CD14-positive monocyte (primary cell): ENCODE data around the gene ACSS3. TPM values are rescaled to one million over a fixed set of nuclear protein-coding genes. Genes with fewer than 3 reads are reported as not detected.

ENCODE experiments used
- DNase-seq, 3 donors: peaks; one replicate each; pipeline ENCODE4 v3.0.0-alpha.2; 2011 to 2022
- H2AFZ ChIP-seq: 2 replicates; pipeline ENCODE4 v1.6.0; 2012; ENCODE audit warnings: mild to moderate bottlenecking, low read depth, low read length, inconsistent platforms; ENCODE audit not compliant: insufficient read depth, poor library complexity, severe bottlenecking
- H3K27ac ChIP-seq, 2 donors: 1 replicate in 1 of 2; 2 replicates in 1 of 2; pipeline ENCODE4 v1.5.1; 2012 to 2013; ENCODE audit warnings: low read length in 2 of 2, control low read depth in 1 of 2, inconsistent platforms in 1 of 2, low read depth in 1 of 2, mild to moderate bottlenecking in 1 of 2
- H3K27me3 ChIP-seq, 2 donors: one replicate each; pipeline versions ENCODE4 v1.6.0 to v1.6.1; 2011 to 2013; ENCODE audit warnings: low read length in 2 of 2; ENCODE audit not compliant: control insufficient read depth in 2 of 2, insufficient read depth in 2 of 2
- H3K36me3 ChIP-seq, 2 donors: replicated peaks in 1 of 2; 1 replicate in 1 of 2; 2 replicates in 1 of 2; pipeline versions ENCODE4 v1.5.1 to v1.6.1; 2012 to 2013; ENCODE audit warnings: low read length in 2 of 2, control low read depth in 1 of 2, inconsistent platforms in 1 of 2, mild to moderate bottlenecking in 1 of 2; ENCODE audit not compliant: insufficient read depth in 2 of 2, control insufficient read depth in 1 of 2
- H3K4me1 ChIP-seq, 2 donors: 1 replicate in 1 of 2; 2 replicates in 1 of 2; pipeline versions ENCODE4 v1.5.1 to v1.6.1; 2012 to 2013; ENCODE audit warnings: low read length in 2 of 2, control low read depth in 1 of 2, inconsistent platforms in 1 of 2, mild to moderate bottlenecking in 1 of 2, moderate library complexity in 1 of 2; ENCODE audit not compliant: insufficient read depth in 2 of 2, control insufficient read depth in 1 of 2
- H3K4me2 ChIP-seq: replicated peaks from 2 replicates; pipeline ENCODE3; 2012; ENCODE audit warnings: low read length, moderate library complexity, mild to moderate bottlenecking; ENCODE audit not compliant: poor library complexity, severe bottlenecking; ENCODE audit errors: extremely low read depth
- H3K4me3 ChIP-seq, 3 experiments: fragments of 200-600 bp in 1 of 3; sonication (generic) in 1 of 3; replicated peaks in 1 of 3; 1 replicate in 2 of 3; 2 replicates in 1 of 3; pipeline ENCODE4 v1.5.1; 2011 to 2013; ENCODE audit warnings: low read length in 3 of 3, mild to moderate bottlenecking in 3 of 3, control low read depth in 2 of 3, low read depth in 2 of 3, inconsistent platforms in 1 of 3, moderate library complexity in 1 of 3
- H3K79me2 ChIP-seq: 2 replicates; pipeline ENCODE4 v1.6.0; 2012; ENCODE audit warnings: mild to moderate bottlenecking, control low read depth, inconsistent platforms, low read length, moderate library complexity; ENCODE audit not compliant: insufficient read depth
- H3K9ac ChIP-seq: 2 replicates; pipeline ENCODE4 v1.6.0; 2017; ENCODE audit warnings: low read length, mild to moderate bottlenecking; ENCODE audit not compliant: insufficient read depth, poor library complexity, severe bottlenecking
- H3K9me3 ChIP-seq, 2 donors: replicated peaks in 1 of 2; 1 replicate in 1 of 2; 2 replicates in 1 of 2; pipeline versions ENCODE4 v1.5.1 to v1.6.1; 2012 to 2013; ENCODE audit warnings: low read length in 2 of 2, control low read depth in 1 of 2; ENCODE audit not compliant: control insufficient read depth in 1 of 2, insufficient read depth in 1 of 2
- H4K20me1 ChIP-seq: 2 replicates; pipeline ENCODE4 v1.6.0; 2012; ENCODE audit warnings: mild to moderate bottlenecking, low read length, control low read depth, moderate library complexity; ENCODE audit not compliant: insufficient read depth
- H3K27ac Mint-ChIP-seq, 7 donors: one replicate each; pipeline ENCODE4 v1.8.0; 2020; ENCODE audit warnings: mild to moderate bottlenecking in 7 of 7, mixed read lengths in 7 of 7, moderate library complexity in 6 of 7, inconsistent platforms in 2 of 7
- H3K27me3 Mint-ChIP-seq, 3 donors: one replicate each; pipeline ENCODE4 v1.8.0; 2021 to 2022; ENCODE audit warnings: low read depth in 3 of 3, mild to moderate bottlenecking in 3 of 3, mixed read lengths in 3 of 3, moderate library complexity in 3 of 3, inconsistent platforms in 1 of 3
- H3K36me3 Mint-ChIP-seq, 2 donors: one replicate each; pipeline ENCODE4 v1.8.0; 2020; ENCODE audit warnings: mixed read lengths in 2 of 2, inconsistent platforms in 1 of 2, mild to moderate bottlenecking in 1 of 2
- H3K4me1 Mint-ChIP-seq: one replicate; pipeline ENCODE4 v1.8.0; 2020; ENCODE audit warnings: mild to moderate bottlenecking, mixed read lengths
- H3K4me3 Mint-ChIP-seq, 2 donors: one replicate each; pipeline ENCODE4 v1.8.0; 2020; ENCODE audit warnings: mild to moderate bottlenecking in 2 of 2, mixed read lengths in 2 of 2, moderate library complexity in 1 of 2
- H3K9me3 Mint-ChIP-seq, 7 donors: one replicate each; pipeline ENCODE4 v1.8.0; 2020 to 2022; ENCODE audit warnings: mixed read lengths in 7 of 7, mild to moderate bottlenecking in 6 of 7, moderate library complexity in 6 of 7, inconsistent platforms in 2 of 7
- WGBS: methylation state at CpG from one replicate; pipeline ENCODE4 v1.1.5; 2013; ENCODE audit warnings: missing lambda C conversion rate; ENCODE audit not compliant: insufficient coverage; 5-methylcytosine and 5-hydroxymethylcytosine counted together
- intact Hi-C, 2 donors: fragments of 100-400 bp; cut with micrococcal nuclease; formaldehyde crosslinking; loops; one replicate each; pipeline versions ENCODE4 v1.15.0 to v1.15.1; 2023
- polyA plus RNA-seq, 3 donors: library from polyadenylated mRNA; depleted of rRNA in 1 of 3; unstranded in 2 of 3; stranded (reverse) in 1 of 3; fragments of 300-500 nt in 2 of 3; fragments of >200 nt in 1 of 3; fragmentation: Illumina TruSeq in 2 of 3; gene quantifications; 1 replicate in 2 of 3; 2 replicates in 1 of 3; pipeline ENCODE4 v1.2.3, GENCODE V29; 2012 to 2021
- TF ChIP-seq, protein P1 (sequence below): fragments of 200-600 bp; IDR thresholded peaks from one replicate; pipeline ENCODE4 v1.8.0; 2022; ENCODE audit warnings: antibody characterized with exemption, mild to moderate bottlenecking

Gene ACSS3
- polyA plus RNA-seq, 3 donors: 0.09 to 0.16 TPM; not detected in 1

DNA sequence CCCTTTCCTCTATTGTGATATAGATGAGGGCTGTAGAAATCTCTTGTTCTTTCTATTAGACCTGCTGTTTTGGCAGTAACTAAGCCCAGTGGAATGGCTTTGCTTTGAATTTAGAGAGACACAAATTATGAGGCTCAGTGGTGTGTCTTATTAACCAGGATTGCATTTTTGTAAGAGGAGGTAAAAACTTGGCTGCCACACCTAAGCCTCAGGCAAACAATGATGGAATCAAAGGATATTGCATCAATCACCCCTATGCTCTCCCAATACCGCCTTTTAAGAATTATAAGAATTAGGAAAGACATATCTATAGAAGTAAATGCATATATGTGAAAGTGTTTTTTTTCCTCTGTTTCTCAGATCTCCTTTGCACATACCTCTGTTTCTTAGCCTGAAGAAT is 63.3 kb downstream of the ACSS3 start:
- H3K27me3 ChIP-seq: no peaks in the 10 kb centered on the region
- no peaks in the 10 kb centered on the region for H3K4me1 Mint-ChIP-seq
- WGBS: no CpG with 5 or more reads among the region's 1 CpG
- DNase-seq: no peak
- H3K27ac ChIP-seq: no peak overlapping the region
- H3K4me2 ChIP-seq: no peak overlapping the region
- no peaks in the 10 kb centered on the region for H3K4me1 ChIP-seq
- H3K9ac ChIP-seq: no peak overlapping the region
- no peak overlapping the region for H2AFZ ChIP-seq
- H3K4me3 Mint-ChIP-seq: no peak overlapping the region
- H3K4me3 ChIP-seq: no peak overlapping the region
- intact Hi-C loops: no loop called here
- no peaks in the 10 kb centered on the region for H3K36me3 Mint-ChIP-seq
- H3K27ac Mint-ChIP-seq: no peak overlapping the region
- H3K9me3 Mint-ChIP-seq: no peaks in the 10 kb centered on the region
- no peaks in the 10 kb centered on the region for H3K9me3 ChIP-seq
- no peaks in the 10 kb centered on the region for H4K20me1 ChIP-seq
- no peaks in the 10 kb centered on the region for H3K79me2 ChIP-seq
- H3K27me3 Mint-ChIP-seq: peaks cover 0 to 2% (median 0%) of the 10 kb centered on the region in 3 donors
- H3K36me3 ChIP-seq: no peaks in the 10 kb centered on the region
- TF ChIP-seq, protein P1, sequence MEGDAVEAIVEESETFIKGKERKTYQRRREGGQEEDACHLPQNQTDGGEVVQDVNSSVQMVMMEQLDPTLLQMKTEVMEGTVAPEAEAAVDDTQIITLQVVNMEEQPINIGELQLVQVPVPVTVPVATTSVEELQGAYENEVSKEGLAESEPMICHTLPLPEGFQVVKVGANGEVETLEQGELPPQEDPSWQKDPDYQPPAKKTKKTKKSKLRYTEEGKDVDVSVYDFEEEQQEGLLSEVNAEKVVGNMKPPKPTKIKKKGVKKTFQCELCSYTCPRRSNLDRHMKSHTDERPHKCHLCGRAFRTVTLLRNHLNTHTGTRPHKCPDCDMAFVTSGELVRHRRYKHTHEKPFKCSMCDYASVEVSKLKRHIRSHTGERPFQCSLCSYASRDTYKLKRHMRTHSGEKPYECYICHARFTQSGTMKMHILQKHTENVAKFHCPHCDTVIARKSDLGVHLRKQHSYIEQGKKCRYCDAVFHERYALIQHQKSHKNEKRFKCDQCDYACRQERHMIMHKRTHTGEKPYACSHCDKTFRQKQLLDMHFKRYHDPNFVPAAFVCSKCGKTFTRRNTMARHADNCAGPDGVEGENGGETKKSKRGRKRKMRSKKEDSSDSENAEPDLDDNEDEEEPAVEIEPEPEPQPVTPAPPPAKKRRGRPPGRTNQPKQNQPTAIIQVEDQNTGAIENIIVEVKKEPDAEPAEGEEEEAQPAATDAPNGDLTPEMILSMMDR: no peak

DNA sequence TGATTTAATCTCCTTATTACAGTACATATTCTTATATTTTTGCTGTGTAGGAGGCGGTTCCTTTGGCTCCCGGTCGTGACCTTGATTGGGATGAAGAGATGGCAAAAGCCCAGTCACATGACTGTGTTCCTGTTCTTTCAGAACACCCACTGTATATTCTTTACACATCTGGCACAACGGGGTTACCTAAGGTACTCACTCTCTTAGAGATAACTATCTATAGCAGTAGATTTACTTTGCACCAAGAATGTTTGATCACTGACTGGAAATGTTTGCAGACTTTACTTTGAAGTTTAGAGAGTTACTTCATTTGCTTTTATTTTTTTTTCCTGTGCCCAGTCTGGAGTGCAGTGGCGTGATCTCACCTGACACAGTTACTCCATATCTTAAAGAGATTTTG is 65.2 kb downstream of the ACSS3 start:
- Mint-ChIP-seq H3K36me3 (no peaks in the 10 kb centered on the region), H3K27me3 (no peaks in the 10 kb centered on the region), H3K4me1 (no peaks in the 10 kb centered on the region), H3K9me3 (no peaks in the 10 kb centered on the region), H3K4me3 (no peak overlapping the region), H3K27ac (no peak overlapping the region)
- H3K79me2 ChIP-seq: no peaks in the 10 kb centered on the region
- H3K4me2 ChIP-seq: no peak overlapping the region
- no peaks in the 10 kb centered on the region for H3K9me3 ChIP-seq
- H3K27me3 ChIP-seq: no peaks in the 10 kb centered on the region
- no CpG with 5 or more reads among the region's 5 CpGs for WGBS
- H2AFZ ChIP-seq: no peak overlapping the region
- no peak overlapping the region for H3K9ac ChIP-seq
- H3K27ac ChIP-seq: no peak overlapping the region
- intact Hi-C loops: no loop called here
- no peak overlapping the region for H3K4me3 ChIP-seq
- H4K20me1 ChIP-seq: no peaks in the 10 kb centered on the region
- no peak for DNase-seq
- TF ChIP-seq, protein P1: no peak
- no peaks in the 10 kb centered on the region for H3K4me1 ChIP-seq
- no peaks in the 10 kb centered on the region for H3K36me3 ChIP-seq
